ENCODE measurements around the gene NPC2. TPM values are rescaled to one million over a fixed set of nuclear protein-coding genes. Genes with fewer than 3 reads are reported as not detected.

Gene NPC2
- total RNA-seq, 1 experiment from 2014 or later, result 141 TPM

GRCh38 chr14:74482571-74482970 lies 10.5 kb downstream of the NPC2 start:
- H3K27me3 ChIP-seq (ENCODE audit: control insufficient read depth, insufficient read depth, low read length), result no peaks in the 10 kb centered on the region
- no peaks in the 10 kb centered on the region for H3K36me3 ChIP-seq (ENCODE audit: control insufficient read depth, insufficient read depth, low read length)
- DNase-seq (ENCODE audit: low read depth, low spot score) (no peak), ATAC-seq (no peak)
- BruUV-seq (replicated peaks), result no TSS peak
- TF ChIP-seq REST (IDR thresholded peaks at IDR 0.05; ENCODE audit: insufficient read depth in 1 of 2, low read depth in 2 of 2, low read length in 1 of 2) (no peak), SIN3A (IDR thresholded peaks at IDR 0.05; ENCODE audit: borderline replicate concordance, insufficient read depth, low read depth, low read length) (no peak), TCF7L2 (IDR thresholded peaks at IDR 0.05; ENCODE audit: low read depth, low read length) (no peak), CTCF (IDR thresholded peaks at IDR 0.05) (no peak), POLR2AphosphoS5 (IDR thresholded peaks at IDR 0.05; ENCODE audit: low read depth, low read length) (no peak)
- H3K4me1 ChIP-seq (ENCODE audit: control insufficient read depth, insufficient read depth, low read length), result no peaks in the 10 kb centered on the region
- ChIA-PET POLR2A (no interaction called here), CTCF (no interaction called here)
- H3K27ac ChIP-seq (ENCODE audit: low read length), result no peak overlapping the region
- no peaks in the 10 kb centered on the region for H3K9me3 ChIP-seq (ENCODE audit: control insufficient read depth, insufficient read depth, low read depth, low read length)
- H3K4me3 ChIP-seq (ENCODE audit: low read depth in 2 of 2, low read length in 2 of 2), result no peak overlapping the region
- intact Hi-C loops (cut with micrococcal nuclease; ENCODE audit: unreplicated experiment), result no loop called here
- in situ Hi-C loops (cut with HindIII; ENCODE audit: low pct_unique_long_range_greater_than_20kb, low sequenced_read_pairs), result no loop called here

- CTCF ChIA-PET, result no interaction called here
- Histone ChIP-seq H3K27ac (ENCODE audit: low read length) (no peak overlapping the region), H3K4me3 (ENCODE audit: low read depth in 2 of 2, low read length in 2 of 2) (no peak overlapping the region), H3K36me3 (ENCODE audit: control insufficient read depth, insufficient read depth, low read length) (no peaks in the 10 kb centered on the region), H3K4me1 (ENCODE audit: control insufficient read depth, insufficient read depth, low read length) (no peaks in the 10 kb centered on the region), H3K27me3 (ENCODE audit: control insufficient read depth, insufficient read depth, low read length) (no peaks in the 10 kb centered on the region), H3K9me3 (ENCODE audit: control insufficient read depth, insufficient read depth, low read depth, low read length) (no peaks in the 10 kb centered on the region)
- DNase-seq (ENCODE audit: low read depth, low spot score), result no peak
- ATAC-seq, result no peak
- BruUV-seq (replicated peaks), result no TSS peak
- in situ Hi-C loops (cut with HindIII; ENCODE audit: low pct_unique_long_range_greater_than_20kb, low sequenced_read_pairs) (no loop called here), intact Hi-C loops (cut with micrococcal nuclease; ENCODE audit: unreplicated experiment) (no loop called here)
- TF ChIP-seq POLR2AphosphoS5 (IDR thresholded peaks at IDR 0.05; ENCODE audit: low read depth, low read length), result no peak
- TF ChIP-seq TCF7L2 (IDR thresholded peaks at IDR 0.05; ENCODE audit: low read depth, low read length), result no peak
- no peak for TF ChIP-seq CTCF (IDR thresholded peaks at IDR 0.05)
- no peak for TF ChIP-seq REST (IDR thresholded peaks at IDR 0.05; ENCODE audit: insufficient read depth in 1 of 2, low read depth in 2 of 2, low read length in 1 of 2)
- TF ChIP-seq SIN3A (IDR thresholded peaks at IDR 0.05; ENCODE audit: borderline replicate concordance, insufficient read depth, low read depth, low read length), result no peak
- POLR2A ChIA-PET, result no interaction called here
Measured at GRCh38 chr14:74480046-74480445, 13.1 kb downstream of the NPC2 start.
